ENCODE data around the gene POU4F2. TPM values are rescaled to one million over a fixed set of nuclear protein-coding genes. Genes with fewer than 3 reads are reported as not detected.

Gene POU4F2
- total RNA-seq, 1 donor from 2014 or later: not detected

DNA sequence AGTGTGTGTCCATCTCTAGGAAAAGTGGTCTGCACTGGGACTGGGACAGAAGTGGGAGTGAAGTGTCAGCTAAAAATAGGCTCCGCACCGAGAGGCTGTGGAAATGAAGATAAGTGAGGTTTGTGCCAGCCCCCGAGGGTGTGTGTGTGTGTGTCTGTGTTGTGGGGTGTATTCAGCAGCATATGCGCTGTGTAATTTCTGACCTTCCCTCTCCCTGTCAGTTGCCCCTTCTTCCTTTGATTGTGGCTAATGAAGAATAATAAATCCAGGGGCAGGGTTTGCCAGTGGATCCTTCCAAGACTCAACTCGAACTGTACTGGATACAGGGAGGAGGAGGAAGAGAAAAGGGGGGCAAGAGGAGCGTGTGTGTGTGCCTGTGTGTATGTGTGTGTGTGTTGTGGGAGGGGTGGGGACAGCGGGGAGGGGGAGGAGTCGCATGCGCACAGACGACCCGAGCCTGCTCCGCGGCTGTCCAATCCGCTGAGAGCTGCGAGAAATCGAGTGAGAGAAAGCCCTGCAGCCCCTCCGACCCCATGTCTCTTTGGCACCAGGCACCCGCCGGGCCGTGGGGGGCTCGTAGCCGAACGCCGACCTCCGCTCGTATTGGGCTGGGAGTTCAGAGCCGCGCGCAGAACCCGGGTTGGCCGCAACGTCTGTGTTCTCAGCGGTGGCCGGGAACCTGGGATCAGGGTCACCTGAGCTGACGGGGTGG, 916 bp upstream of the POU4F2 start:
- no peak for DNase-seq (ENCODE audit: low read depth)
- no peak overlapping the region for H3K4me3 ChIP-seq (ENCODE audit: low read depth, low read length)
- TF ChIP-seq, protein P1, sequence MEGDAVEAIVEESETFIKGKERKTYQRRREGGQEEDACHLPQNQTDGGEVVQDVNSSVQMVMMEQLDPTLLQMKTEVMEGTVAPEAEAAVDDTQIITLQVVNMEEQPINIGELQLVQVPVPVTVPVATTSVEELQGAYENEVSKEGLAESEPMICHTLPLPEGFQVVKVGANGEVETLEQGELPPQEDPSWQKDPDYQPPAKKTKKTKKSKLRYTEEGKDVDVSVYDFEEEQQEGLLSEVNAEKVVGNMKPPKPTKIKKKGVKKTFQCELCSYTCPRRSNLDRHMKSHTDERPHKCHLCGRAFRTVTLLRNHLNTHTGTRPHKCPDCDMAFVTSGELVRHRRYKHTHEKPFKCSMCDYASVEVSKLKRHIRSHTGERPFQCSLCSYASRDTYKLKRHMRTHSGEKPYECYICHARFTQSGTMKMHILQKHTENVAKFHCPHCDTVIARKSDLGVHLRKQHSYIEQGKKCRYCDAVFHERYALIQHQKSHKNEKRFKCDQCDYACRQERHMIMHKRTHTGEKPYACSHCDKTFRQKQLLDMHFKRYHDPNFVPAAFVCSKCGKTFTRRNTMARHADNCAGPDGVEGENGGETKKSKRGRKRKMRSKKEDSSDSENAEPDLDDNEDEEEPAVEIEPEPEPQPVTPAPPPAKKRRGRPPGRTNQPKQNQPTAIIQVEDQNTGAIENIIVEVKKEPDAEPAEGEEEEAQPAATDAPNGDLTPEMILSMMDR (conservative IDR thresholded peaks at IDR 0.05; ENCODE audit: low read depth, low read length): no peak

GRCh38 chr4:146638333-146638785, 334 bp upstream of the POU4F2 start:
- DNase-seq (ENCODE audit: low read depth): no peak
- H3K4me3 ChIP-seq (ENCODE audit: low read depth, low read length): no peak overlapping the region
- TF ChIP-seq, protein P1 (conservative IDR thresholded peaks at IDR 0.05; ENCODE audit: low read depth, low read length): no peak

DNA sequence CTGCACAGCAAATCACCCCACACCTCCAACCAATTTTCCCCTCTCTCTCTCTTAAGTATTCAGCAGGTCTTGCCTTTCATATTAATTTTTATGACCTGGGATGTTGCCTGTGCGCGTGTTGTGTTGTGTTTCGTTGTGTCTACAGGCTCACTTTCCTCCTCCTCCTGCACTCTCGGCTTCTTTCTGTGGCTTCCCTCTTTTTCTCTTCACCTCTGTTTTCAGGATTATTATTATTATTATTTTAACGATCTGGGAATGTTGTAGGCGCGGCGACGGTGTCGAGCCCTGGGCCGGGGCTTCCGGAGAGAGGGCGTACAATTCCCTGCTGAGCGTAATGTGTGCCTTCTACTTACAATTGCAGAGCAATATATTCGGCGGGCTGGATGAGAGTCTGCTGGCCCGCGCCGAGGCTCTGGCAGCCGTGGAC, 826 bp downstream of the POU4F2 start:
- TF ChIP-seq, protein P1 (conservative IDR thresholded peaks at IDR 0.05; ENCODE audit: low read depth, low read length): no peak
- no peak for DNase-seq (ENCODE audit: low read depth)
- H3K4me3 ChIP-seq (ENCODE audit: low read depth, low read length): no peak overlapping the region

DNA sequence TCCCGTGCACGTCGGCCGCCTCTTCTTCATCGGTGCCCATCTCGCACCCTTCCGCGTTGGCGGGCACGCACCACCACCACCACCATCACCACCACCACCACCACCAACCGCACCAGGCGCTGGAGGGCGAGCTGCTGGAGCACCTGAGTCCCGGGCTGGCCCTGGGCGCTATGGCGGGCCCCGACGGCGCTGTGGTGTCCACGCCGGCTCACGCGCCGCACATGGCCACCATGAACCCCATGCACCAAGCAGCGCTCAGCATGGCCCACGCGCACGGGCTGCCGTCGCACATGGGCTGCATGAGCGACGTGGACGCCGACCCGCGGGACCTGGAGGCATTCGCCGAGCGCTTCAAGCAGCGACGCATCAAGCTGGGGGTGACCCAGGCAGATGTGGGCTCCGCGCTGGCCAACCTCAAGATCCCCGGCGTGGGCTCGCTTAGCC, 1.4 kb downstream of the POU4F2 start:
- no peak overlapping the region for H3K4me3 ChIP-seq (ENCODE audit: low read depth, low read length)
- TF ChIP-seq, protein P1 (conservative IDR thresholded peaks at IDR 0.05; ENCODE audit: low read depth, low read length): no peak
- no peak for DNase-seq (ENCODE audit: low read depth)

- H3K4me3 ChIP-seq (ENCODE audit: low read depth, low read length): no peak overlapping the region
- DNase-seq (ENCODE audit: low read depth): no peak
- TF ChIP-seq, protein P1 (conservative IDR thresholded peaks at IDR 0.05; ENCODE audit: low read depth, low read length): no peak
These were observed 1.9 kb downstream of the POU4F2 start for GRCh38 chr4:146640465-146641061.

- DNase-seq (ENCODE audit: low read depth): no peak
- TF ChIP-seq, protein P1 (conservative IDR thresholded peaks at IDR 0.05; ENCODE audit: low read depth, low read length): no peak
- H3K4me3 ChIP-seq (ENCODE audit: low read depth, low read length): no peak overlapping the region
These were observed 3.1 kb downstream of the POU4F2 start for GRCh38 chr4:146641762-146642161.

Data from epithelial cell of proximal tubule (primary cell).